HL-60 (cell line): ENCODE measurements around the gene BTG2.
A peak's percentile ranks its signal among the peaks of the same experiment; 100 is the strongest.

Source experiments
- DNase-seq, 2 experiments: peaks; one replicate each; pipeline ENCODE4 v3.0.0-alpha.2; 2010 to 2020; ENCODE audit warnings: low read depth in 1 of 2, low spot score in 1 of 2
- H3K27ac ChIP-seq: fragments of 250-450 bp; sonication (Bioruptor Pico); replicated peaks from 2 replicates; pipeline ENCODE4 v1.5.1; 2020; ENCODE audit warnings: mild to moderate bottlenecking, moderate library complexity
- H3K27me3 ChIP-seq: fragments of 250-450 bp; sonication (Bioruptor Pico); 2 replicates; pipeline ENCODE4 v1.5.1; 2021; ENCODE audit warnings: mild to moderate bottlenecking, moderate library complexity; ENCODE audit not compliant: insufficient read depth, poor library complexity, severe bottlenecking
- H3K4me3 ChIP-seq: replicated peaks from 2 replicates; pipeline ENCODE4 v1.5.1; 2011; ENCODE audit warnings: mild to moderate bottlenecking, control low read depth, low read length; ENCODE audit not compliant: insufficient read depth
- CTCF ChIP-seq: IDR thresholded peaks from one replicate; pipeline ENCODE4 v1.5.1; 2011; ENCODE audit warnings: low read length, control low read depth, inconsistent platforms; ENCODE audit not compliant: insufficient read depth
- GABPA ChIP-seq: IDR thresholded peaks from 2 replicates; pipeline ENCODE4 v1.6.1; 2012; ENCODE audit warnings: low read depth
- POLR2AphosphoS5 ChIP-seq: IDR thresholded peaks from 2 replicates; pipeline ENCODE4 v1.6.1; 2012; ENCODE audit warnings: low read depth
- REST ChIP-seq: IDR thresholded peaks from 2 replicates; pipeline ENCODE4 v1.6.1; 2012; ENCODE audit warnings: low read depth; ENCODE audit not compliant: insufficient replicate concordance
- SPI1 ChIP-seq: IDR thresholded peaks from 2 replicates; pipeline ENCODE4 v1.6.1; 2012; ENCODE audit warnings: low read depth, mild to moderate bottlenecking, borderline replicate concordance

The BTG2 gene

GRCh38 chr1:203340112-203340790 is 34.9 kb downstream of the BTG2 start:
- DNase-seq: peak in 1 of 2 experiments; percentile 71
- no peak overlapping the region for H3K27ac ChIP-seq
- TF ChIP-seq CTCF (peak; percentile 93), REST (no peak)
- H3K4me3 ChIP-seq: no peak overlapping the region
- peaks cover 24% of the 10 kb centered on the region for H3K27me3 ChIP-seq

GRCh38 chr1:203342192-203342940 is 37.0 kb downstream of the BTG2 start:
- Histone ChIP-seq H3K27ac (no peak overlapping the region), H3K27me3 (peaks cover 24% of the 10 kb centered on the region), H3K4me3 (no peak overlapping the region)
- DNase-seq: peak in 1 of 2 experiments; percentile 18
- no peak for TF ChIP-seq REST
- TF ChIP-seq CTCF: peak; percentile 61

GRCh38 chr1:203343956-203344754 is 38.8 kb downstream of the BTG2 start:
- H3K27me3 ChIP-seq: peaks cover 24% of the 10 kb centered on the region
- H3K4me3 ChIP-seq: no peak overlapping the region
- no peak for DNase-seq
- no peak for TF ChIP-seq REST
- no peak for TF ChIP-seq POLR2AphosphoS5
- TF ChIP-seq SPI1: no peak
- no peak for TF ChIP-seq GABPA
- TF ChIP-seq CTCF: no peak
- H3K27ac ChIP-seq: no peak overlapping the region
